Kidney epithelial cell (primary cell): ENCODE data around the gene KMT2E. TPM values are rescaled to one million over a fixed set of nuclear protein-coding genes. Genes with fewer than 3 reads are reported as not detected.

ENCODE experiments used
- DNase-seq: peaks from one replicate; pipeline ENCODE4 v3.0.0-alpha.2; 2010; ENCODE audit warnings: low read depth
- H3K27me3 ChIP-seq: 2 replicates; pipeline ENCODE4 v1.6.0; 2011; ENCODE audit warnings: low read length; ENCODE audit not compliant: control insufficient read depth, insufficient read depth
- H3K36me3 ChIP-seq: 2 replicates; pipeline ENCODE4 v1.5.1; 2011; ENCODE audit warnings: low read length; ENCODE audit not compliant: control insufficient read depth, insufficient read depth
- H3K4me3 ChIP-seq: 2 replicates; pipeline ENCODE4 v1.5.1; 2011; ENCODE audit warnings: low read depth, mild to moderate bottlenecking, control low read depth, low read length
- CTCF ChIP-seq: IDR thresholded peaks from 2 replicates; pipeline ENCODE4 v1.5.1; 2011; ENCODE audit warnings: mild to moderate bottlenecking, moderate library complexity, low read length, control low read depth, inconsistent platforms; ENCODE audit not compliant: insufficient read depth, poor library complexity, severe bottlenecking
- total RNA-seq: library from RNA; depleted of rRNA; stranded (reverse); fragments of >200 nt; gene quantifications from 2 replicates; pipeline ENCODE4 v1.2.3, GENCODE V29; 2015

KMT2E gene
- total RNA-seq, 1 donor from 2014 or later = 36.3 TPM

GRCh38 chr7:105156731-105157130, 142.7 kb downstream of the KMT2E start:
- H3K27me3 ChIP-seq = no peaks in the 10 kb centered on the region
- no peak for TF ChIP-seq CTCF
- no peaks in the 10 kb centered on the region for H3K36me3 ChIP-seq
- no peak for DNase-seq
- no peak overlapping the region for H3K4me3 ChIP-seq

GRCh38 chr7:105157278-105157677, 143.3 kb downstream of the KMT2E start:
- TF ChIP-seq CTCF = no peak
- H3K4me3 ChIP-seq = no peak overlapping the region
- H3K27me3 ChIP-seq = no peaks in the 10 kb centered on the region
- H3K36me3 ChIP-seq = no peaks in the 10 kb centered on the region
- DNase-seq = no peak

GRCh38 chr7:105161366-105161765, 147.4 kb downstream of the KMT2E start:
- TF ChIP-seq CTCF = no peak
- Histone ChIP-seq H3K4me3 (no peak overlapping the region), H3K36me3 (no peaks in the 10 kb centered on the region), H3K27me3 (no peaks in the 10 kb centered on the region)
- DNase-seq = no peak
